HL-60 (cell line): ENCODE results near the gene AMPD2.

Experiments used
- DNase-seq, 2 experiments: peaks; one replicate each; pipeline ENCODE4 v3.0.0-alpha.2; 2010 to 2020; ENCODE audit warnings: low read depth in 1 of 2, low spot score in 1 of 2
- H3K27ac ChIP-seq: fragments of 250-450 bp; sonication (Bioruptor Pico); replicated peaks from 2 replicates; pipeline ENCODE4 v1.5.1; 2020; ENCODE audit warnings: mild to moderate bottlenecking, moderate library complexity
- H3K27me3 ChIP-seq: fragments of 250-450 bp; sonication (Bioruptor Pico); 2 replicates; pipeline ENCODE4 v1.5.1; 2021; ENCODE audit warnings: mild to moderate bottlenecking, moderate library complexity; ENCODE audit not compliant: insufficient read depth, poor library complexity, severe bottlenecking
- H3K4me3 ChIP-seq: replicated peaks from 2 replicates; pipeline ENCODE4 v1.5.1; 2011; ENCODE audit warnings: mild to moderate bottlenecking, control low read depth, low read length; ENCODE audit not compliant: insufficient read depth
- CTCF ChIP-seq: IDR thresholded peaks from one replicate; pipeline ENCODE4 v1.5.1; 2011; ENCODE audit warnings: low read length, control low read depth, inconsistent platforms; ENCODE audit not compliant: insufficient read depth
- GABPA ChIP-seq: IDR thresholded peaks from 2 replicates; pipeline ENCODE4 v1.6.1; 2012; ENCODE audit warnings: low read depth
- POLR2AphosphoS5 ChIP-seq: IDR thresholded peaks from 2 replicates; pipeline ENCODE4 v1.6.1; 2012; ENCODE audit warnings: low read depth
- REST ChIP-seq: IDR thresholded peaks from 2 replicates; pipeline ENCODE4 v1.6.1; 2012; ENCODE audit warnings: low read depth; ENCODE audit not compliant: insufficient replicate concordance
- SPI1 ChIP-seq: IDR thresholded peaks from 2 replicates; pipeline ENCODE4 v1.6.1; 2012; ENCODE audit warnings: low read depth, mild to moderate bottlenecking, borderline replicate concordance

The AMPD2 gene

GRCh38 chr1:109584766-109585165 is 34.9 kb upstream of the AMPD2 start:
- H3K4me3 ChIP-seq: no peak overlapping the region
- TF ChIP-seq POLR2AphosphoS5 (no peak), CTCF (no peak), REST (no peak), GABPA (no peak), SPI1 (no peak)
- no peak for DNase-seq
- no peaks in the 10 kb centered on the region for H3K27me3 ChIP-seq
- peak overlapping the region; percentile 39 for H3K27ac ChIP-seq

- TF ChIP-seq CTCF: no peak
- TF ChIP-seq REST: no peak
- no peak for TF ChIP-seq SPI1
- TF ChIP-seq GABPA: no peak
- TF ChIP-seq POLR2AphosphoS5: no peak
- H3K27ac ChIP-seq: peak overlapping the region; percentile 39; the same call in 1 of the 2 replicates
- no peak for DNase-seq
- H3K4me3 ChIP-seq: no peak overlapping the region
- no peaks in the 10 kb centered on the region for H3K27me3 ChIP-seq
These were observed 33.6 kb upstream of the AMPD2 start for GRCh38 chr1:109586055-109586454.

- TF ChIP-seq POLR2AphosphoS5 (no peak), GABPA (no peak), SPI1 (no peak), REST (no peak), CTCF (no peak)
- no peak for DNase-seq
- H3K27ac ChIP-seq: peak overlapping the region; percentile 15; the same call in 1 of the 2 replicates
These were observed 30.5 kb upstream of the AMPD2 start for GRCh38 chr1:109589177-109589576.

More at GRCh38 chr1:109589177-109589576, 30.5 kb upstream of the AMPD2 start:
- Histone ChIP-seq H3K27me3 (no peaks in the 10 kb centered on the region), H3K4me3 (no peak overlapping the region)
